HG02763 (cell line): ENCODE measurements around the gene ANP32B.
"Not testable (repeated sequence)": the region's sequence is repeated elsewhere in the genome, so short reads cannot be mapped to it uniquely, and the experiment has no call there.

ENCODE experiments used
- ATAC-seq: cut with Tn5 transposase; IDR thresholded peaks from one replicate; pipeline ENCODE4 v1.9.1; 2021; ENCODE audit warnings: mild to moderate bottlenecking, moderate library complexity; ENCODE audit not compliant: unreplicated experiment

The ANP32B gene

DNA sequence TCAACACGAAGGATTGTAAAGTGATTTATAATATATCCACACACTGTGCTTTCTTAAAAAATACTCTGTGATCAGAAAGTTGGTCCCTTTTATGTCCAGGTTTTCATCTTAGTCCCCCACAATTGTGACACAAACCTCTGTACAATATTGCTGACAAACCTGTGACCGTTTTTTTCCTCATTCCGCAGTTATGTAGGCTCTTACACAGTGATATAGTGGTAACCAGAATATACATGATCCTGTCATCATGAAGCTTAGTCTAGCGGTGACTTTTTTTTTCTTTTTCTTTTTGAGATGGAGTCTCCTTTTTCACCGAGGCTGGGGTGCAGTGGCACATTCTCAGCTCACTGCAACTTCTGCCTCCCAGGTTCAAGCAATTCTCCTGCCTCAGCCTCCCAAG is 8.7 kb downstream of the ANP32B start:
- no peak for ATAC-seq

- no peak for ATAC-seq
These were observed 9.1 kb downstream of the ANP32B start for GRCh38 chr9:97992219-97992618.

GRCh38 chr9:97993000-97993399 is 9.9 kb downstream of the ANP32B start:
- no peak for ATAC-seq

GRCh38 chr9:97994703-97995102 is 11.6 kb downstream of the ANP32B start:
- ATAC-seq, result no peak

DNA sequence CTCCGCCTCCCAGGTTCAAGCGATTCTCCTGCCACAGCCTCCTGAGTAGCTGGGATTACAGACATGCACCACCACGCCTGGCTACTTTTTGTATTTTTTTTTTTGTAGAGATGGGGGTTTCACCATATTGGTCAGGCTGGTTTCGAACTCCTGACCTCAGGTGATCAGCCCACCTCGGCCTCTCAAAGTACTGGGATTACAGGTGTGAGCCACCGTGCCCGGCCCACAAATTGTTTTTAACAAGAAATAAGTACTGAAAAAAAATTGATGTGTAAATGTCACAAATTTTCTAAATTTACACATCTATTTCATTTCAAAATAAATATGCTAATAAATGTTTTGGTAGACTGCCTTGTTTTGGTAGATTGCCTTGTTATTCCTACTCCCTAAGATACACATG is 13.5 kb downstream of the ANP32B start:
- ATAC-seq, result not testable (repeated sequence)

DNA sequence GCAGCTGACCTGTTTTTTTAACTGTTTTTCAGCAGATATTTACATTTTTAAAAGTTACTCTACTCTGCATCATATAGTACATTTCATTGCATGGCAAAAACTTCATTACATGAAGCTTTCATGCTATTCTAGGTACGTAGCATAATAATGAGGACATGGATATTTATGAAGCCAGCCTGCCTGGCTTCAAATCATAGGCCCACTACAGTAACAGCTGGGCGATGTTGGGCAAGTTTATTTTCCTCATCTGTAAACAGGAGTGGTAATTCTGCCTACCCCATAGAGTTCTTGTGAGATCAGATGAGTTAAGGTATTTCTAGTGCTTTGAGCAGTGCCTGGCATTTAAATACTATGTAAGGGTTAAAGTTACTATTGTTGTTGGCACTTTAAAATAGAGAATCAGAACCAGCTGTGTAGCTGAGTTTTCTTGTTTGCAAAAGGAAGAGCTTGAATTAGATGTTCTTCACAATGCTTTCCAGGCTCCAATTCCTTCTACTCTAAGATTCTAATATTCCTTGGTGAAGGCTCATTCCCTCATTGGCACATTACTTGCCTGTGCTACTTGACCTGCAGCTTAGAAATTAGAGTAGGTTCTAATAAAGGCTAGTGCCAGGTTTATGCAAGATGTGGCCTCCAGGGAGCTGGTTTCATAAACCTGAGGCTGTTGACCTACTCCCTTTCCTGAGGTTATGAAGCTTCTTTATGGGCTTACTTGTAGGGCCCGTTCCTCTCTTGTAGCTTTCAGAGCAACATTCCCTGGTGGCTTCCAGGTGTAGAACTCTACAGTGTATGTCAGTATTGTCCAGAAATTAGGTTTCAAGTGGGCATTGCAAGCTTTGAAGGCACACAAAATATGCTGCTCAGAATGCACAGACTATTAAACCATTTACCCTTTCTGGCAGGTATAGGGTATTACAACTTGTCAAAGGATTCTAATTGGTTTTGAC is 14.5 kb downstream of the ANP32B start:
- ATAC-seq, result no peak

DNA sequence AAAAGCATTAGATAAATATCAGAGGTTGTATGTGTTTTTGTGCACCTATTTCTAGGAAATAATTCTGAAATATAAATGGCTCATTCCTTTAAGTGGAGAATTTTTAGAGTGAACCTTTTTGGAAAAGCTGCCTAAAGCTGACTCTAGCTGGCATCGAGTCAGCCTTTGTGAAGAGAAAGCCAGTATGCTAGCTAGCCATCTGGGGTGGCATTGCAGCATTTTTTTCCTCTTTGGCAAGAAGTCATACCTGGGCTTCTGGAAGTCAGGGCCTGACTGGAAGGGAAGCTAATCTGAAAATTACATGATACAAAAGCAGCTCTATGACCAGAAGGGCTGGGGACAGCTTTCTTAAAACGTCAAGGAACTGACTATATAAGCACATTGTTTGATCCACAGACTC is 19.7 kb downstream of the ANP32B start:
- ATAC-seq, result no peak

DNA sequence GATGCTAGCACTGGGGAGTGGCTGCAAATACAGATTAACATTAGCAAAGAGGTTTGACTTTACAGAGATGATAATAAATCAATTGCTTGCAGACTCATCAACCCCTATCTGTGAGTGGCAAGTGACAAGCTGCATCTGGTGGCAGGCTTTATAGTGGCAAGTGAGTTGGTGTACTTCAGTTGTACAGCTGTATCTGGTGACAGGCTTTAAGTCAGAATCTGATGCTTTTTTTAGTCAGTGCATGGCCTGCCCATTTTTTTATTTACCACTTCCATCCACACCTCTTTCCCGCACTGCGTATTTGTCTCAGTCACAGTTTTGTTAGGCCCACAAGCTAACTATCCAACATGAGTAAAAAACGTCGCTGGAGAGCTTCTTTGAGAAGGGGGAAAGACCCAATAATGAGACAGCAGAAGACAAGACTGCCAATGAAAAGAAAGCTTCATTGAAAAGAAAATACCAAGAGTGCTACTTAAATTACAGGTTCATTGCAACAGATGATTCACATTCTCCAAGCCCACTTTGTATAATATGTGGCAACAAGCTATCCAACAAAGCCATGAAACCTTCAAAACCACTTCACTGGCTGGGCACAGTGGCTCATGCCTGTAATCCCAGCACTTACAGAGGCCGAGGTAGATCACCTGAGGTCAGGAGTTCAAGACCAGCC is 23.1 kb downstream of the ANP32B start:
- ATAC-seq, result no peak

DNA sequence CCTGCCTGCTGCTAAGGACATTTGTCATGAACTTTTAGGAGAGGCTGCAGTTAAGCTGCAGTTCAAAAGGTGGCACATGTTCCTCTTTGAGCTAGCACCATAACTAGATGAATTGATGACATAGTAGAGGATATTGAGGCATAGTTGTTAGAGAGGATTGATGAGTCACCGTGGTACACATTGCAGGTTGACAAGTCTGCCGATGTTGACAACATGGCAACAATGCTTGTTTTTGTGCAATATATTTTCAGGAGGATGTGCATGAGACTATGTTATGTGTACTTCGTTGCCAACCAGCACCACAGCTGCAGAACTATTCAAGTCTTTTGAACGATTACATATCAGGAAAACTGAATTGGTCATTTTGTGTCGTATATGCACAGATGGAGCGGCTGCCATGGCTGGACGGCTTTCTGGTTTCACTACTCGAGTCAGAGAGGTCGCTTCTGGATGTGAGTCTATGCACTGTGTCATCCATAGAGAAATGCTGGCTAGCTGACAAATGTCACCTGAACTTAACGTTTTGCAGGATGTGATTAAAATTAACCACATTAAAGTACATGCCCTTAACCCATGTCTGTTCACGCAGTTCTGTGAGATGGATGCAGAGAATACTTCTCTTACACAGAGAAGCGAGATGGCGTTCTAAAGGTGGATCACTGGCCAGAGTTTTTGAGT is 24.2 kb downstream of the ANP32B start:
- ATAC-seq, result no peak

GRCh38 chr9:98008764-98009163 is 25.6 kb downstream of the ANP32B start:
- ATAC-seq, result no peak

- no peak for ATAC-seq
These were observed 26.3 kb downstream of the ANP32B start for GRCh38 chr9:98009437-98009836.

GRCh38 chr9:98009936-98010335 is 26.8 kb downstream of the ANP32B start:
- no peak for ATAC-seq

DNA sequence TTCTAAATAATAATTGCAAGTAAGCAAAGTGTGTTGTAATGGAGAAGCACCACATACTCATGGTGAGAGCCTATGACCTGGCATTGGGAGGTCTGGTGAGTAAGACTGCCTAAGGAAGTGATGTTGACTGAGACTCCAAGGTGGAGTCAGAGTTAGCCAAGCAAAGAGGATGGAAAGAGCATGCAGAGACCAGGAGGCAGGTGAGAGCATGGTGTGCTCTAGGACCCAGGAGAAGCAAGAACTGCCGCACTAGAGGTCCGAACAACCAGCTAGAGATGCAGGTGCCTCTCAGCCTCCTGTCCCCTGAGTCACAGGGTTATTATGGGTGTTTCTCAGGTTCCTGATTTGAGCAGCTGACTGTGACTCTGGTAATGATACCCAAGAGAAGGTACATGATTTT is 27.3 kb downstream of the ANP32B start:
- ATAC-seq, result peak; percentile 94

GRCh38 chr9:98011122-98011521 is 28.0 kb downstream of the ANP32B start:
- no peak for ATAC-seq

DNA sequence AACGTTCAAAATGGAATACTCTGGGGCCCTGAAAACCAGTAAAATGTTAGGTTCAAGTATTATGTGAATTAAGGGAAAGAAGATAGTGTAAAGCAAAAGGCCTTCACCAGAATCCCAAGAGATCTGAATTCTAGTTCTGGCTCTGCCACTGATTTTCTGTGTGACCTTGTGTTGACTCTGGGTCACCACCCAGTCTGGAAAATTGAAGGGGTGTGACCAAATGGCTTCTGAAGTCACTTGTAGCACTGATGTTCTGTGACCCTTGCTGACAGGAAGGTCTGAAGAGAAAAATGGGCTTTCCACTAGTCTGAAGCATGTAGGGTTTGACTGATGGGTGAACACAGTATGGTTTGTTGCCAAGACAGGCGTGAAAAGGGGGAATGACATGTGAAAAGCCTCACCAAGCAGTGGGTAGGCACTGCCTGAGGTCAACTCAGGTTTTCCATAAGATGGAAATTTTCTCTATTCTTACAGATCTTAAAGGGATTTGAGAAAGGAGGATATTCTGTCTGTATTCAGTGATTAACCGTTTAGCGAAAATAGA is 33.1 kb downstream of the ANP32B start:
- no peak for ATAC-seq

GRCh38 chr9:98017306-98017705 is 34.2 kb downstream of the ANP32B start:
- no peak for ATAC-seq

DNA sequence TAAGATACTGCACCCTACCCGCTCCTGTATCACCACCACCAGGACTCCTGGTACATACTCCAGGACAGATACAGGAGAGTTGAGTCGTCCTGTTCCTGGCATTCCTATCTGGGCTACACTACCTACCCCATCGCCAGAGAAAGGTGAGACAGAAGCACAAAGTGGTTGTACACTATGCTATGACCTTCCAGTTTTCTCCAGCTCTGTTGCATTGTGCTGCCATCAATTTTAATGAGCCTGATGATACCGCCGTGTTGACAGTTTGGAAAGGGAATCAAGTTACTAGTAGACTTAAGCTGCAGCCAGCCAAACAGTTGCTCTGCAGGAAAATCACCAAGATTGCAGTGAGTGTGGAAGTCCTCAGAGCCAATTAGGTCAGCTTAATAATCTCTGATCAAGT is 35.2 kb downstream of the ANP32B start:
- ATAC-seq, result no peak

GRCh38 chr9:98019098-98019497 is 36.0 kb downstream of the ANP32B start:
- no peak for ATAC-seq

DNA sequence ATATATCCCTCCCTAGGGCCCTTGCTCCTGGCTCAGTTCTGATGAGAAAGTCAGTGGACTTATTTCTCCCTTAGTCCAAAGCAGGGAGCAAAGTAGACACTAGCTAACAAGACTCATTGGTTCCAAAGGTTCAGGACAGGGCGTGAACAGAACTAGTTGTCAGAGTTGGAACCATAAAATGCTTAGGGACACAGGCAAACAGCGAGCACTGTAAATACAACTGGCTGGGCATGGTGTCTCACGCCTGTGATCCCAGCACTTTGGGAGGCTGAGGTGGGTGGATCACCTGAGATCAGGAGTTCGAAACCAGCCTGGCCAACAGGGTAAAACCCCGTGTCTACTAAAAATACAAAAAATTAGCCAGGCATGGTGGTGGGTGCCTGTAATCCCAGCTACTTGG is 36.7 kb downstream of the ANP32B start:
- not testable (repeated sequence) for ATAC-seq

GRCh38 chr9:98020476-98021145 is 37.5 kb downstream of the ANP32B start:
- no peak for ATAC-seq
